Sigmoid colon (tissue), 4 donors: Measurements from ENCODE around the gene CLIC6.

Source experiments
- EP300 ChIP-seq, 4 donors: sonication (generic); formaldehyde crosslinking; IDR thresholded peaks; one replicate each; pipeline ENCODE4 v1.6.1; 2017; ENCODE audit warnings: antibody characterized with exemption in 4 of 4
- POLR2A ChIP-seq, 2 donors: fragments of 450-650 bp; IDR thresholded peaks; one replicate each; pipeline ENCODE4 v1.6.1; 2016; ENCODE audit warnings: antibody characterized with exemption in 2 of 2, mild to moderate bottlenecking in 2 of 2, moderate library complexity in 2 of 2
- POLR2AphosphoS5 ChIP-seq, 4 donors: sonication (generic); formaldehyde crosslinking; IDR thresholded peaks; one replicate each; pipeline ENCODE4 v1.6.1; 2017; ENCODE audit warnings: antibody characterized with exemption in 4 of 4
- TF ChIP-seq, protein P1 (sequence below), 4 experiments: fragments of 450-650 bp in 3 of 4; fragments of 200-600 bp in 1 of 4; IDR thresholded peaks; one replicate each; pipeline ENCODE4 v1.5.1; 2016 to 2019; ENCODE audit warnings: antibody characterized with exemption in 4 of 4, mild to moderate bottlenecking in 3 of 4, moderate library complexity in 2 of 4

- TF ChIP-seq, protein P1, sequence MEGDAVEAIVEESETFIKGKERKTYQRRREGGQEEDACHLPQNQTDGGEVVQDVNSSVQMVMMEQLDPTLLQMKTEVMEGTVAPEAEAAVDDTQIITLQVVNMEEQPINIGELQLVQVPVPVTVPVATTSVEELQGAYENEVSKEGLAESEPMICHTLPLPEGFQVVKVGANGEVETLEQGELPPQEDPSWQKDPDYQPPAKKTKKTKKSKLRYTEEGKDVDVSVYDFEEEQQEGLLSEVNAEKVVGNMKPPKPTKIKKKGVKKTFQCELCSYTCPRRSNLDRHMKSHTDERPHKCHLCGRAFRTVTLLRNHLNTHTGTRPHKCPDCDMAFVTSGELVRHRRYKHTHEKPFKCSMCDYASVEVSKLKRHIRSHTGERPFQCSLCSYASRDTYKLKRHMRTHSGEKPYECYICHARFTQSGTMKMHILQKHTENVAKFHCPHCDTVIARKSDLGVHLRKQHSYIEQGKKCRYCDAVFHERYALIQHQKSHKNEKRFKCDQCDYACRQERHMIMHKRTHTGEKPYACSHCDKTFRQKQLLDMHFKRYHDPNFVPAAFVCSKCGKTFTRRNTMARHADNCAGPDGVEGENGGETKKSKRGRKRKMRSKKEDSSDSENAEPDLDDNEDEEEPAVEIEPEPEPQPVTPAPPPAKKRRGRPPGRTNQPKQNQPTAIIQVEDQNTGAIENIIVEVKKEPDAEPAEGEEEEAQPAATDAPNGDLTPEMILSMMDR (IDR thresholded peaks at IDR 0.05), result no peak
- TF ChIP-seq POLR2A (IDR thresholded peaks at IDR 0.05), result no peak
- no peak for TF ChIP-seq EP300 (IDR thresholded peaks at IDR 0.05)
- TF ChIP-seq POLR2AphosphoS5 (IDR thresholded peaks at IDR 0.05), result no peak
Measured at GRCh38 chr21:34733852-34734251, 65.1 kb downstream of the CLIC6 start.
